Skeletal muscle tissue (tissue), 4 donors: ENCODE results near the gene SPATC1L. TPM values are rescaled to one million over a fixed set of nuclear protein-coding genes. Genes with fewer than 3 reads are reported as not detected.
"Not testable (repeated sequence)": the region's sequence is repeated elsewhere in the genome, so short reads cannot be mapped to it uniquely, and the experiment has no call there.

Experiments
- H3K27ac ChIP-seq: one replicate; pipeline ENCODE4 v1.7.0; 2013; ENCODE audit warnings: mild to moderate bottlenecking, low read depth, low read length, inconsistent platforms
- H3K27me3 ChIP-seq, 3 donors: one replicate each; pipeline ENCODE4 v1.7.0; 2013; ENCODE audit warnings: low read length in 3 of 3; ENCODE audit not compliant: control insufficient read depth in 3 of 3, insufficient read depth in 3 of 3
- H3K36me3 ChIP-seq, 3 donors: one replicate each; pipeline ENCODE4 v1.7.0; 2013; ENCODE audit warnings: low read length in 3 of 3; ENCODE audit not compliant: control insufficient read depth in 3 of 3, insufficient read depth in 3 of 3
- H3K4me1 ChIP-seq, 3 donors: one replicate each; pipeline ENCODE4 v1.7.0; 2013; ENCODE audit warnings: low read length in 3 of 3, mild to moderate bottlenecking in 3 of 3; ENCODE audit not compliant: control insufficient read depth in 3 of 3, insufficient read depth in 3 of 3
- H3K4me3 ChIP-seq, 3 donors: one replicate each; pipeline ENCODE4 v1.7.0; 2013; ENCODE audit warnings: low read length in 3 of 3
- H3K9ac ChIP-seq, 3 donors: one replicate each; pipeline ENCODE4 v1.7.0; 2013; ENCODE audit warnings: low read length in 3 of 3, mild to moderate bottlenecking in 3 of 3, moderate library complexity in 2 of 3, low read depth in 1 of 3
- H3K9me3 ChIP-seq, 3 donors: one replicate each; pipeline ENCODE4 v1.7.0; 2013; ENCODE audit warnings: low read length in 3 of 3; ENCODE audit not compliant: control insufficient read depth in 3 of 3
- total RNA-seq: library from RNA; depleted of rRNA; stranded (reverse); fragments of >200 nt; gene quantifications from one replicate; pipeline ENCODE4 v1.2.3, GENCODE V29; 2014
- donor health status: Osteomylitis.

The SPATC1L gene
- total RNA-seq, 1 donor from 2014 or later = 1.6 TPM

GRCh38 chr21:46172863-46173528, 11.3 kb downstream of the SPATC1L start:
- Histone ChIP-seq H3K27me3 (no peaks in the 10 kb centered on the region), H3K9me3 (peaks cover 0 to 3% (median 0%) of the 10 kb centered on the region in 3 donors), H3K4me3 (no peak overlapping the region), H3K4me1 (no peaks in the 10 kb centered on the region), H3K9ac (no peak overlapping the region), H3K36me3 (no peaks in the 10 kb centered on the region), H3K27ac (no peak overlapping the region)

GRCh38 chr21:46171996-46172862, 12.0 kb downstream of the SPATC1L start:
- Histone ChIP-seq H3K9ac (no peak overlapping the region), H3K4me3 (no peak overlapping the region), H3K27me3 (no peaks in the 10 kb centered on the region), H3K36me3 (no peaks in the 10 kb centered on the region), H3K27ac (no peak overlapping the region), H3K4me1 (no peaks in the 10 kb centered on the region), H3K9me3 (peaks cover 0 to 3% (median 0%) of the 10 kb centered on the region in 3 donors)

- Histone ChIP-seq H3K27ac (no peak overlapping the region), H3K4me3 (no peak overlapping the region), H3K27me3 (no peaks in the 10 kb centered on the region), H3K9ac (no peak overlapping the region), H3K9me3 (peaks cover 0 to 2% (median 0%) of the 10 kb centered on the region in 3 donors), H3K4me1 (no peaks in the 10 kb centered on the region), H3K36me3 (no peaks in the 10 kb centered on the region)
Measured at GRCh38 chr21:46171585-46171984, 12.7 kb downstream of the SPATC1L start.

GRCh38 chr21:46170436-46171193, 13.6 kb downstream of the SPATC1L start:
- not testable (repeated sequence) for H3K9ac ChIP-seq, H3K27ac ChIP-seq, H3K4me3 ChIP-seq, H3K9me3 ChIP-seq, H3K4me1 ChIP-seq, H3K27me3 ChIP-seq, H3K36me3 ChIP-seq

GRCh38 chr21:46168659-46169386, 15.4 kb downstream of the SPATC1L start:
- Histone ChIP-seq H3K27me3 (no peaks in the 10 kb centered on the region), H3K9ac (no peak overlapping the region), H3K27ac (no peak overlapping the region), H3K36me3 (no peaks in the 10 kb centered on the region), H3K9me3 (no peaks in the 10 kb centered on the region), H3K4me3 (no peak overlapping the region), H3K4me1 (no peaks in the 10 kb centered on the region)

- Histone ChIP-seq H3K36me3 (no peaks in the 10 kb centered on the region), H3K4me1 (no peaks in the 10 kb centered on the region)
Measured at GRCh38 chr21:46168238-46168637, 16.0 kb downstream of the SPATC1L start.

GRCh38 chr21:46165098-46165497, 19.2 kb downstream of the SPATC1L start:
- Histone ChIP-seq H3K27me3 (peaks cover 0 to 5% (median 0%) of the 10 kb centered on the region in 3 donors), H3K4me1 (no peaks in the 10 kb centered on the region), H3K27ac (no peak overlapping the region), H3K9me3 (no peaks in the 10 kb centered on the region), H3K9ac (no peak overlapping the region), H3K4me3 (no peak overlapping the region), H3K36me3 (no peaks in the 10 kb centered on the region)

More at GRCh38 chr21:46168238-46168637, 16.0 kb downstream of the SPATC1L start:
- Histone ChIP-seq H3K9me3 (no peaks in the 10 kb centered on the region), H3K4me3 (no peak overlapping the region), H3K9ac (no peak overlapping the region), H3K27me3 (no peaks in the 10 kb centered on the region), H3K27ac (no peak overlapping the region)

GRCh38 chr21:46163380-46163779, 20.9 kb downstream of the SPATC1L start:
- no peaks in the 10 kb centered on the region for H3K4me1 ChIP-seq
- H3K36me3 ChIP-seq = no peaks in the 10 kb centered on the region
- H3K4me3 ChIP-seq = no peak overlapping the region
- H3K9ac ChIP-seq = no peak overlapping the region
- H3K9me3 ChIP-seq = no peaks in the 10 kb centered on the region
- no peak overlapping the region for H3K27ac ChIP-seq
- peaks cover 0 to 5% (median 0%) of the 10 kb centered on the region in 3 donors for H3K27me3 ChIP-seq

- H3K36me3 ChIP-seq = no peaks in the 10 kb centered on the region
- no peak overlapping the region for H3K9ac ChIP-seq
- H3K4me3 ChIP-seq = no peak overlapping the region
- H3K27ac ChIP-seq = no peak overlapping the region
- no peaks in the 10 kb centered on the region for H3K9me3 ChIP-seq
- peaks cover 0 to 5% (median 0%) of the 10 kb centered on the region in 3 donors for H3K27me3 ChIP-seq
- no peaks in the 10 kb centered on the region for H3K4me1 ChIP-seq
Measured at GRCh38 chr21:46161633-46162592, 22.3 kb downstream of the SPATC1L start.
